ENCODE results near the gene CYP27B1.
"Not testable (repeated sequence)": the region's sequence is repeated elsewhere in the genome, so short reads cannot be mapped to it uniquely, and the experiment has no call there.

Gene CYP27B1

DNA sequence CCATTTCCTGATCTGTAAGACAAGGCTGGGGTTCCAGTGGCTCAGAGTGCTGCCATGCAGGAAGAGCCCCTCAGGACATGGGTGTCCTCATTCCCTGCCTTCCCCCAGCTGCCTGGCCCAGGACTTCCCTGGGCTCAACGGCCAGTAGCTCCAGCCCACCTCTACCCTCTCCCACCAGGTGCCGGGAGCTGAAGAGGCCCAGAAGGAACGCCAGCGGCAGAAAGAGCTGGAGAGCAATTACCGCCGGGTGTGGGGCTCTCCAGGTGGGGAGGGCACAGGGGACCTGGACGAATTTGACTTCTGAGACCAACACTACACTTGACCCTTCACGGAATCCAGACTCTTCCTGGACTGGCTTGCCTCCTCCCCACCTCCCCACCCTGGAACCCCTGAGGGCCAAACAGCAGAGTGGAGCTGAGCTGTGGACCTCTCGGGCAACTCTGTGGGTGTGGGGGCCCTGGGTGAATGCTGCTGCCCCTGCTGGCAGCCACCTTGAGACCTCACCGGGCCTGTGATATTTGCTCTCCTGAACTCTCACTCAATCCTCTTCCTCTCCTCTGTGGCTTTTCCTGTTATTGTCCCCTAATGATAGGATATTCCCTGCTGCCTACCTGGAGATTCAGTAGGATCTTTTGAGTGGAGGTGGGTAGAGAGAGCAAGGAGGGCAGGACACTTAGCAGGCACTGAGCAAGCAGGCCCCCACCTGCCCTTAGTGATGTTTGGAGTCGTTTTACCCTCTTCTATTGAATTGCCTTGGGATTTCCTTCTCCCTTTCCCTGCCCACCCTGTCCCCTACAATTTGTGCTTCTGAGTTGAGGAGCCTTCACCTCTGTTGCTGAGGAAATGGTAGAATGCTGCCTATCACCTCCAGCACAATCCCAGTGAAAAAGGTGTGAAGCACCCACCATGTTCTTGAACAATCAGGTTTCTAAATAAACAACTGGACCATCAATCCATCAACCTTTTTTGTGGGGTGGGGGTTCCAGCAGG, 46.0 kb downstream of the CYP27B1 start:
- DNase-seq, result no peak

DNA sequence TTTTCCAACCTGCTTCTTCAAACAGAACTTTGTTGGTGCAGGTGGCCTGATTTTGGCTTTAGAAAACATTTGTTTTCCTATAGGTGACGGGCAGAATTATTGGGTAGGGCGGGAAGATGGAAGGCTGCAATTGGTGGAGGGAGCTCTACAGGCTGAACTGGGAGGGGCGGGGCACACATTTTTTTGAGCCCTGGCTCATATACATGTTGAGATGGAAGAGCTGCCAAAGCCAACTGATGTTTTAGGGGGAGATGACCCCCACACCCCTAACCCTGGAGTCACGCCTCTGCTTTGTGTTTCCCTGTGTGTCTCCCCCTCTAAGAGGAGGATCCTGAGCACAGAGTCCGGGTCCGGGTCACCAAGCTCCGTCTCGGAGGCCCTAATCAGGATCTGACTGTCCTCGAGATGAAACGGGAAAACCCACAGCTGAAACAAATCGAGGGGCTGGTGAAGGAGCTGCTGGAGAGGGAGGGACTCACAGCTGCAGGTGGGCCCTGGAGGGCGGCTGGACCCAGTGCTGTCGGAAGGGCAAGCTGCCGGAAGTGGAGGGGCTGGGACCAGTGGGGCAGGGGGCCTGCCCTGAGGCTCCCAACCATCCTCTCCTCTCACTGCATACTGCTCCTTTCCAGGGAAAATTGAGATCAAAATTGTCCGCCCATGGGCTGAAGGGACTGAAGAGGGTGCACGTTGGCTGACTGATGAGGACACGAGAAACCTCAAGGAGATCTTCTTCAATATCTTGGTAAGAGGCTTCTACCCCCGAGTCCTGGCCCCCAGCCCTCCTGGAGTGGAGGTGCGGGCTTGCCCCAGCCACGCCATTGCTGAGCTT, 46.9 kb downstream of the CYP27B1 start:
- DNase-seq, result no peak

DNA sequence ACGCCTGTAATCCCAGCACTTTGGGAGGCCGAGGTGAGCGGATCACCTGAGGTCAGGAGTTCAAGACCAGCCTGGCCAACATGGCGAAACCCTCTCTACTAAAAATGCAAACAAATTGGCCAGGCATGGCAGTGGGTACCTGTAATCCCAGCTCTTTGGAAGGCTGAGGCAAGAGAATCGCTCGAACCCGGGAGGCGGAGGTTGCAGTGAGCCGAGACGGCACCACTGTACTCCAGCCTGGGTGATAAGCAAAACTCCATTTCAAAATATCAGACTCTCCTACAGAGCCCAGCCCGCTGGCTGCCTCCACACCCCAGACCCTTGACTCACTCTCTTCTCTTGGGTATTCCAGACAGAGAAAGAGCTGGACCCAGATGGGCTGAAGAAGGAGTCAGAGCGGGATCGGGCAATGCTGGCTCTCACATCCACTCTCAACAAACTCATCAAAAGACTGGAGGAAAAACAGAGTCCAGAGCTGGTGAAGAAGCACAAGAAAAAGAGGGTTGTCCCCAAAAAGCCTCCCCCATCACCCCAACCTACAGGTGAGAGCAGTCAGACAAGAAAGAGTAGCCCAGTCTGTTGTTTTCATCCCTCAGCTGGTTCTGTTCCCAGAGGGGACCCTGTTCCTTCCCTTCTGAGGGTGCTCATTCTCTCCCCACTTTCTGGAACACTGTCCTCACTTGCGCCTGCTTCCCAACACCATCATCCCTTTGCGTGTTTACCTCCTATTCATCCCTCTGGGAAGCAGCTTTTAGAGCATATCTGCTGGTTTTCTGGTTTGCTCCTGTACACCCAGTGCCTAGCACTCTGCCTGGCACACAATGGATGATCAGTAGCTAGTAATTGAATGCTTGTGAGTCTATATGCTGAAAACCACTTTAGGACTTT, 48.0 kb downstream of the CYP27B1 start:
- no peak for DNase-seq

DNA sequence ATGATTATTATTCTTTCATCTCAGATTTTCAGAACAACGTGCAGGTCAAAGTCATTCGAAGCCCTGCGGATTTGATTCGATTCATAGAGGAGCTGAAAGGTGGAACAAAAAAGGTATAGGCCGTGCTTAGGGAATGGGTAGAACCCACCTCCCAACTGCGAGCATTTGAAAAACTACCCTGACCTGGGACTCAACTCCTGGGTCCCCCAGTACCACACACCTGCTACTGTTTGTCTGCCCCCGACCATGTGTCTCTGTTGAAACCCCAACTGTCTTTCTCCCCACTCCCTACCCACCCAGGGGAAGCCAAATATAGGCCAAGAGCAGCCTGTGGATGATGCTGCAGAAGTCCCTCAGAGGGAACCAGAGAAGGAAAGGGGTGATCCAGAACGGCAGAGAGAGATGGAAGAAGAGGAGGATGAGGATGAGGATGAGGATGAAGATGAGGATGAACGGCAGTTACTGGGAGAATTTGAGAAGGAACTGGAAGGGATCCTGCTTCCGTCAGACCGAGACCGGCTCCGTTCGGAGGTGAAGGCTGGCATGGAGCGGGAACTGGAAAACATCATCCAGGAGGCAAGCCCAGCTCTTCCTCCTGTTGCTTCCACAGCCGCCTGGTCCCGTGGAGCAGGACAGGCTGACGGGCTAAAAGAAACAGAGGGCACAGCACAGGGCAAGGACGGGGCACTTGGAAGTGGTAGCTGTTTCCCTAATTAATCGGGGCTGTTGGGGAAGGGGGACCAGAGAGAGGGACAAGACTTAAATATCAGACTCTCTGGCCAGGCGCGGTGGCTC, 48.8 kb downstream of the CYP27B1 start:
- DNase-seq, result no peak

DNA sequence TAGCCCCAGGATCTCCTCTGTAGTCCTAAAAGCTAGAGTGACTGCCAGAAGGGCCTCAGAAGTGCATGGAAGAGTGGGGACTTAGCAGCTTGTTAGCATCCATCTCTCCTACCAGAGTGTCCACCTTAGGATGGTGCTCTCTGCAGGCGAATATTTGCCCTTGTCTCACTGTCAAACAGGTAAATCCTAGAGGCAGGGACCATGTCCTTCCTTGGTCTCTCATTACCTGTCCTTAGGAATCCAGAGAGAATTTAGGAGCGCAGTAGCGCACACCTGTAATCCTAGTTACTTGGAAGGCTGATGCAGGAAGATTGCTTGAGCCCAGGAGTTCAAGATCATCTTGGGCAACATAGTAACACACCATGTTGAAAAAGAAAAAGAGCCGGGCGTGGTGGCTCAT, 49.7 kb downstream of the CYP27B1 start:
- no peak for DNase-seq

DNA sequence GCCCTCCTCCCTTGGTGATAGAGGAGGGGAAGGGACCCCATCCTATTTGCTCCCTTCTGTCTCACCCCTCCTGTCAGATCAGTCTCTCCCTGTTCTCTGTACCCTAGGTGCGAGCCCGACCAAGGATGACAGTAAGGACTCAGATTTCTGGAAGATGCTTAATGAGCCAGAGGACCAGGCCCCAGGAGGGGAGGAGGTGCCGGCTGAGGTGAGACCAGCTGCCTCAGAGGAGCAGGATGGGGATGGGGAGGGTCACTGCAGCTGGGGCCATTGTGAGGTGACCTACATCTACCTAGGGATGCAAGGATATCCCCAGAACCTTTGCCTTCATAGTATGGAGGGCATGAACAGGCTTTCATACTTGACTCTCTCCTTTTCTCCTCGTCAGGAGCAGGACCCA, 50.6 kb downstream of the CYP27B1 start:
- no peak for DNase-seq

DNA sequence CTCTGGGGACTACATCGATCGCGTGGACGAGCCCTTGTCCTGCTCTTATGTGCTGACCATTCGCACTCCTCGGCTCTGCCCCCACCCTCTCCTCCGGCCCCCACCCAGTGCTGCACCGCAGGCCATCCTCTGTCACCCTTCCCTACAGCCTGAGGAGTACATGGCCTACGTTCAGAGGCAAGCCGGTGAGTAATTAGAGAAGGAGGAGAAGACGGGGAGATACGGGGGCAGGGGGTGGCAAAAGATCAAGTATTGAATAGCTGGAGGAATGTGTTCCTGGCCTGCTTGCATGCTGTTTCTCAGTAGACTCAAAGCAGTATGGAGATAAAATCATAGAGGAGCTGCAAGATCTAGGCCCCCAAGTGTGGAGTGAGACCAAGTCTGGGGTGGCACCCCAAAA, 51.1 kb downstream of the CYP27B1 start:
- no peak for DNase-seq

DNA sequence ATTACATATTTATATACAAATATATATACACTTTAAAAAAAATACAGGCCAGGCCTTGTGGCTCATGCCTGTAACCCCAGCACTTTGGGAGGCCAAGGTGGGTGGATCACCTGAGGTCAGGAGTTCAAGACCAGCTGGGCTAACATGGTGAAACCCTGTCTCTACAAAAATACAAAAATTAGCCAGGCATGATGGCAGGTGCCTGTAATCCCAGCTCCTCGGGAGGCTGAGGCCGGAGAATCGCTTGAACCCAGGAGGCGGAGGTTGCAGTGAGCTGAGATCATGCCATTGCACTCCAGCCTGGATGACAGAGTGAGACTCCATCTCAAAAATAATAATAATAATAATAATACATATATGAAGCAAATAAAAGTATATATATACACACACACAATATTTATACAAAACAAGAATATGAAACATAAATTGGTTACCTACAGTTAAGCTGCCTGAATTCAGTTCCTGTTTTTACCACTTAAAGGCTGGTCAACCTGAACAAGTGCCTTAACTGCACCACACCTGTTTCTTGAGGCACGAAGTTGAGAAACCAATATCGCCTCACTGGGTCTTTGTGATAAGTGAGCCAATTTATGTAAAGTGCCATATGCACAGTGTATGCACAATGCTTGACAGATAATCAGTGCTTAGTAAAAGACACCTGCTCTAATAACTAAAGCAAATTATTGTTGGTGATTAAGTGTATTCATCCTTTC, 51.7 kb downstream of the CYP27B1 start:
- not testable (repeated sequence) for DNase-seq

DNA sequence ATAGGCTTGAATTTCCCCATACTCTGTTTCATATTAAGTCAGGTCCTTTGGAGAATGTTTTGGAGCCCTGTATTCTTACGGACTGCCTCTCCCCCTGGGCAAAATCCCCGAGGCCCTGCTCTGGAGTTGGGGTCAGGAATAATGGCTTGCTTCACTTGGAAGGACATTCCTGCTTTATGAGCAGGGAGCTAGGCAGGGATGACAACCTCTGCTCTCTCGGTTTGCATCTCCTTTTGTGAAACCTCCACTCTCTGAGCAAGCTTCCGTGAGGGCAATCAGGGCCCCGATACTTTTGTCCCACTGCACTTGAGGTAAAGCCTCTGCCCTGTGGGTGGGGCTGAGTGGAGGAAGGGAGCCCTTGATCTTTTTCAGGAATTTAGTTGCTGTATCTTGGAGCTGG, 53.7 kb downstream of the CYP27B1 start:
- DNase-seq, result no peak

DNA sequence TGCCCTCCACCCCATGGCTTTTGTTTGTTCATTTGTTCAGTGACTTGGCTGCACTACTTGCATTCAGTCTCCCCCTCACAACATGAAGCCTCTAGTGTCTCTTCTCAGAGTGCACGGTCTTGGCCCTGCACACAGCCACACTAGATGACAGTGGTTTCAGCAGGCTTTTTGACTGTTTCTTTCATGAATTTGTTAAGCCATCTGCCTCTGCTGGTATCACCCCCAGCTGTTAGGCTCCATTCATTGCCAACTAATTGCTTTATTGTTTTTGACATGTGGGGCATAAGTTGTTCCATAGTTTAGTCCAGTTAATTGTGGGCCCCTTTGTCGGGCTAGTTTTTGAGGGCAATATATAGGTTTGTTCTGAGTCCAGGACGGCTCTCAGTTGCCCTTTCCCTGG, 54.2 kb downstream of the CYP27B1 start:
- no peak for DNase-seq
